HG03469 (cell line): ENCODE measurements around the gene OSBP.

ENCODE experiments used
- ATAC-seq: cut with Tn5 transposase; IDR thresholded peaks from one replicate; pipeline ENCODE4 v1.9.1; 2021; ENCODE audit warnings: mild to moderate bottlenecking, moderate library complexity, moderate number of reproducible peaks; ENCODE audit not compliant: unreplicated experiment

Gene OSBP

GRCh38 chr11:59610289-59610688 lies 5.3 kb downstream of the OSBP start:
- no peak for ATAC-seq

GRCh38 chr11:59607703-59608454 lies 7.7 kb downstream of the OSBP start:
- no peak for ATAC-seq

DNA sequence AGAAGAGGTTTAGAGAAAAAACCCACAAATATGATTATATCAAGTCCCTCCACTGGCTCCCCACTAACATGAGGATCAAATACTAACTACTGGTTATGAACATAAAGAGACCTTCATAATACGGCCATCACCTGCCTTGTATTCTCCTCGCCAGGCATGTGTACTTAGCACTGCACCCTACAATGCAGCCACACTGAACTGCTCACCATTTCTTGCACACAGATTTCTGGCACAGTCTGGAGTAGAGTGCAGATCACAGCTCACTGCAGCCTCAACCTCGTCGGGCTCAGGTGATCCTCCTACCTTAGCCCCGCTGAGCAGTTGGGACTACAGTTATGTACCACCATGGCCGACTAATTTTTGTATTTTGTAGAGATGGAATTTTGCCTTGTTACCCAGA lies 13.1 kb downstream of the OSBP start:
- ATAC-seq, result no peak

GRCh38 chr11:59601788-59602187 lies 13.8 kb downstream of the OSBP start:
- no peak for ATAC-seq

DNA sequence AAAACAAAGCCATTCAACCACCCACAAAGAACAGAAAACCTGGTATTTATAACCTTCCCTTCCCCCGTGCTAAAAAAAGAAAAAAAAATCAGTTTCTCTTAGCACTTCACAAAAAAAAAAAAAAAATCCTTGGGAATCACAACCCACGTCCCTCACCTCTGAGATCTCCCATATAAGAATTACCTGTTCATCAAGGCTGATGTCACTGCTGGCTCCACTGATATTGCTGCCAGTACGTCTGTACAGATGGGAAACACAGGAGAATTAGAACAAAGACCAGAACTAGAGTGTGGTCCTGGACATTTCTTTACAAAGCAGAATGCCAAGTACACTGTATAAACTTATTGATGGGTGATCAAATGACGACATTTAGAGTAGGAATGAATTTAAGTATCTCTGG lies 14.9 kb downstream of the OSBP start:
- no peak for ATAC-seq

- ATAC-seq, result no peak
Measured at GRCh38 chr11:59600234-59600633, 15.3 kb downstream of the OSBP start.

DNA sequence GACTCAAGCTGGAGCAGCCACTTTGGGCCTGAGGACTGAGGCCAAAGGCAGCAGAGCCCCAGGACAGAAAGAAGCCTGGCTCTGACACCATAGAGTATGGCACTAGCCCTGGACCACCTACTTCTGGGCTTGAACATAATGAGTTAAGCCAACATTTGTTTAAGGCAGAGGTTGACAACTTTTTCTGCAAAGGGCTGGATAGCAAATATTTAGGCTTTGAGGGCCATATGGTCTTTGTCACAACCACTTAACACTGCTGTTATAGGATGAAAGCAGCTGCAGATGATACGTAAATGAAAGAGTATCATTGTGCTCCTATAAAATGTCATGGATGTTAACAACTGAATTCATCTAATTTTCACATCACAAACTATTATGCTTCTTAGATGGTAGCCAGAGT lies 16.6 kb downstream of the OSBP start:
- no peak for ATAC-seq

DNA sequence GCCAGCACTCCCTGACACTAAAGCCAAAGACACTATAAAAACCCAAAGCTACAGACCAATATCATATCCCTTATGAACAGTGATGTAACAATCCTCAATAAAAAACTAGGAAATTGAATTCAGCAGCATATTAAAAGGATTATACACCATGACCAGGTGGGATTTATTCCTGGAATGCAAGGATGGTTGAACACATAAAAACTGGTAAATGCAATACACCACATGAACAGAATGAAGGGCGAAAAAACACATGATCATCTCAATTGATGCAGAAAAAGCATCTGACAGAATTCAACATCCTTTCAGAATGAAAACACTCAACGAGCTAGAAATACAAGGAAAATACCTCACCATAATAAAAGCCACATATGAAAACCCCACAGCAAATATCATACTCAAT lies 31.3 kb downstream of the OSBP start:
- no peak for ATAC-seq

DNA sequence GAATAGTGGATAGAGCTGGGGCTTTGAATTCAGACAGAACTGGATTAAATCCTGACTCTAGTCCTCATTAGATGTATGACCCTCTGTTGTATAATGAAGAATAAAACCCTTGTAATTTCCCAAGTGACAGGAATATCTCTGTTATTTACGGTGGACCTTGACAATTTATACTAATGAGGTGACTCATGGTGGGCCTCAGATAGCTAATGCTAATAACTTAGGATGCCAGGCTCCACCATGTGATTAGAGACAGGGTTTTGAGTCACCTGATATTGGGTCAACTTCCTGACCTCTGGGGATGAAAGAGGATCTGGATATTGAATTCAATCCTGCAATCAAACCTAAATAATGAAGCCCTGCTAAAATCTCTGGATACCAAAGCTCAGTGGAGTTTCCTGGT lies 33.6 kb downstream of the OSBP start:
- ATAC-seq, result no peak

DNA sequence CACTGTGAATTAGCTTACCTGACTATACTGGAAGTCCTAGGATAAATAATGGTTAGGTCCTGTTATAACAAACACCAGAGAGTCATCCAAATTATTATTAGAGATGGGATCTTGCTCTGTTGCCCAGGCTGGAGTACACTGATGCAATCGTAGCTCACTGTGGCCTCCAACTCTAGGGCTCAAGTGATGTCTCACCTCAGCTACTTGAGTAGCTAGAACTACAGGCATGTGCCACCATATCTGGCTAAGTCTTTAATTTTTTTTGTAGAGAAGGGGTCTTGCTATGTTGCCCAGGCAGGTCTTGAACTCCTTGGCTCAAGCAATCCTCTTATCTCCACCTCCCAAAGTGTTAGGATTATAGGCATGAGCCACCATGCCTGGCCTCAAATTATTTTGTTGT lies 37.2 kb downstream of the OSBP start:
- ATAC-seq, result no peak

- ATAC-seq, result no peak
Measured at GRCh38 chr11:59575505-59575904, 40.1 kb downstream of the OSBP start.

GRCh38 chr11:59574932-59575502 lies 40.6 kb downstream of the OSBP start:
- ATAC-seq, result no peak

- no peak for ATAC-seq
Measured at GRCh38 chr11:59574467-59574866, 41.1 kb downstream of the OSBP start.

DNA sequence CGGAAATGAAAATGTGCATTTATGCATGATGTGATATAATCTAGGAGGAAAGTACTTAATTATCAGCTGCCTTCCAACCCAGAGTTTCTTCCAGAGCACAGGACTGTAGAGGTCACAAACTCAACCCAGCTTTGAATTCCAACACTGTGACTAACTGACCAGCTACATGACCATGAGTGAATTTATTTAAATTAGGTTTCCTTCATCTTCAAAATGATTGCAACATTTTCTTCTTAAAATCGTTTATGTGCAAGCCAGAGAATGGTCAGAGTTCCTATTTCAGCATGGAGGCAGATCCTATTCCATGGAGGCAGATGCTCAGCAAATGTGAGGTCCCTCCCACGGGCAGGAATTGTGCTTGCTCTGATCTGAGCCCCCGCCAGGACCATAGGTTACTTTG lies 42.4 kb downstream of the OSBP start:
- ATAC-seq, result no peak

- no peak for ATAC-seq
Measured at GRCh38 chr11:59572091-59572490, 43.5 kb downstream of the OSBP start.

DNA sequence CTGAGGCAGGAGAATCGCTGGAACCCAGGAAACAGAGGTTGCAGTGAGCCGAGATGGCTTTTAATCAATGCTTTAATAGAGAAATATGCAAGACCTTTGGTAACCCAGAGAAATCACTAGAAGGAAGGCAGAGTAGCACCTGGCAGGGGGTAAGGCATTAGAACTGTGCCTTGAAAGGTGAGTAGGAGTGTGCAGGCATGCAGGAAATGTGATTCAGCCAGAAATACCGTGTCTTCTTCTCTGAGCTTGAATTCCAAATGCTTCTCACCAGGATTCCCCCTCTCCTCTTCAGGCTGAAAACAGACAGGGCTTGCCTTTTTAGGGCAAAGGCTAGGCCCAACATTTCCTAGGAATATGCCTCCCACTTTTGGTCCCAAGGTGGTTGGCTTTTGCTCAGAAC lies 53.3 kb downstream of the OSBP start:
- ATAC-seq, result no peak

DNA sequence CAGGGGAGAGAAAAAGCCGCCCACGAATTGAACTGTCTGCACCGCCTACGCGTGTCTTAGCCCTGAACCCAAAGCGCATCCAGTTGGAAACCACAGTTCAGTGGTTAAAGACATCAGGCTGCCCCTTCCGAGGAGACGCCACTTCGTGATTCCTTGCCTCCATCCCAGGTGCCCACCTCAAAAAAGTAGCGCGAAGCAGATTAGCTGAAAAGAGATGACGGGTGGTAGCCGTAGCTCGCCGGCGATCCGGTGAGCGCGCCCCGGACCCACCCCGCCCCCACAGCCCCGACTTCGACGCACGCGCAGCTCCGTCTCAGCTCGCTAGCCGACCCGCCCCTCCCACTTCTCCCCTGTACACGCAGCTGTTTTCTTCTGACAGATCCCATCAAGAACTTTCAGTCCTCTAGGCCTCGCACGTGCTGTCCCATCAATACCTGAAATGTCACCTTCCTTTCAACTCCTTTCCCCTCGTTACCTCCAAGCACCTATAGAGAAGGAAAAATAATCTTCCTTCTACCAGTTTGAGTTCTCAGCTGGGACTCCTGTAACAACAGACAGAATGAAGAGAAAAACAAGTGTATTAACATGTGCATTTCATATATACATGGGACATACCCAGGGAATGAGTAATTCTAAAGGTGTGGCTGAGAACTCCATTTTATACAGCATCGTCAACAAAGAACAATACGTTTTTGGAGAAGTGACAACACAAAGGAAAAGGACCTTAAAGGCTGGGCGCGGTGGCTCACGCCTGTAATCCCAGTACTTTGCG lies 54.7 kb downstream of the OSBP start:
- no peak for ATAC-seq

DNA sequence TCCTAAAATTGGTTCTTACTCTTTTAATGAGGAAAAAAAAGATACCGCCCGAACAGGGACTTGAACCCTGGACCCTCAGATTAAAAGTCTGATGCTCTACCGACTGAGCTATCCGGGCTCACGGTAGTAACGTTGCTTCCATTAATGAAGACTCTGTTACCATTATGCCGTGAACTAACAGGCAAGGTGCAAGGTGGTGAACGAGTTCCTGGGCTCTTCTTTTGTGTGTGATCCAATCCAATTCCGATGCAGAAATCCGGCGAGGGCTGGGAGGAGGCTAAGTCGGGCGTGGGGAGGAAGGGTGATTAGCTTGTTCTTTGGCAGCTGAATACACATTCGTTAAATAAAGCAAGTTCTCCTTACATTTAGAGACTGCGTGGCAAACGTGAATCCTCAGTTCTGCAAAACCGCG lies 55.3 kb downstream of the OSBP start:
- no peak for ATAC-seq

DNA sequence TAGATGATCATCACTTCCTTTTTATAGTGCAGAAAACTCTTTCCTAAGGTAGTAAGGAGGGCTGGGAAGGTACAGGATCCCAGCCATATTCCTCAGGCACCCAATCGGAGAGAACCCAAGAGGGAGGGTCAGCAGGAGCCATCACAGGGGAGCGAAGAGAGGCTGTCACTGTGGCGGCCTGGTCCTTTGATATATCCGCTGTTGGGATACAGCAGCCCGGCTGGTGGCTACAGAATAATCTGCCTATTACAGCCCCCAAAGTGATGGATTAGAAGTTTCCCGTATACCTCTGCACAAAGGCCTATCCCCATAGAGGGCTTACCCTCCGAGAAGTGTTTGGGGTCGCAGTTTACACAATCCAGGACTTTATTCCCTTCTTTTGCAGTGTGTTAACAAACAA lies 55.7 kb downstream of the OSBP start:
- no peak for ATAC-seq

- no peak for ATAC-seq
Measured at GRCh38 chr11:59558270-59558643, 57.3 kb downstream of the OSBP start.

DNA sequence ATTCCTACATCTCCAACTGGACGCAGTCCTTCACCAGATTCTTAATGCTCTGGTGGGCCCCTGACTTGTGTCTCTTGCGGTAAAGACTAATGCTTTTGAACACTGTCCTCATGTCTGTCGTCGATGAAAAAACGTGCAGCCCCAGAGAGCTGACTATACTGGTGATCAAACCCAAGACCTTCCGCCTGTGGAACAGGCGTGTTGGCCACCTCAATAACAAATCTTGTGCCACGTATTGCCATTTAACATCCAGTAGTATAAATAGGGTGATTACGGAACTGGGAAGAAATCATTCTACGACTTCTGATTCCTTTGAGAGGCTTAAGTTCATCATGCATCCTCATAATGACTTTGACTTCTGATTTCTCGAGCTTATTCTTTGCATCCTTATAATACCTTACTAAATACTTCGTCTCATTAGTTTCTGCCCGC lies 58.6 kb downstream of the OSBP start:
- ATAC-seq, result no peak
